K562 (cell line): ENCODE data around the gene SCG5. TPM values are rescaled to one million over a fixed set of nuclear protein-coding genes. Genes with fewer than 3 reads are reported as not detected.
A peak's percentile ranks its signal among the peaks of the same experiment; 100 is the strongest.

Experiments
- ATAC-seq: fragments of 200-7000 bp; cut with Tn5 transposase; 3 replicates; pipeline ENCODE4 v1.9.1; 2020; ENCODE audit warnings: moderate library complexity
- BruUV-seq: library from RNA; stranded (reverse); fragments of 400-500 nt; replicated peaks from 2 replicates; lab custom pipeline; 2021; lab: Mats Ljungman, UMichigan
- CTCF ChIA-PET: fragments of 300-600 bp; formaldehyde crosslinking; extraction: SDS; loops from one replicate; lab custom pipeline; 2021; ENCODE audit warnings: low intra/inter-chr PET ratio; lab: Yijun Ruan, JAX
- POLR2A ChIA-PET: fragments of 300-600, 350-650 bp; sonication (Branson Sonifier 250); formaldehyde crosslinking; extraction: SDS; loops from one replicate; lab custom pipeline; 2021; ENCODE audit warnings: antibody characterized with exemption, inconsistent platforms; lab: Yijun Ruan, JAX
- DNase-seq, 4 experiments: peaks; one replicate each; pipeline versions ENCODE4 v3.0.0 to v3.0.0-alpha.2; 2011 to 2018; ENCODE audit warnings: low spot score in 3 of 4, mixed read lengths in 3 of 4; ENCODE audit errors: extremely low read depth in 1 of 4
- FAIRE-seq: peaks from 2 replicates; lab custom pipeline; 2011; peaks lifted over from hg19 to GRCh38; lab: Jason Lieb, UNC
- H2AFZ ChIP-seq: 2 replicates; pipeline ENCODE4 v1.6.0; 2011; ENCODE audit warnings: low read depth, low read length, control low read depth, inconsistent platforms
- H3K27ac ChIP-seq: fragments of 200-600 bp; 3 replicates; pipeline ENCODE4 v1.8.0; 2011; ENCODE audit warnings: low read depth, mild to moderate bottlenecking, control low read depth, inconsistent platforms, low read length, moderate library complexity, mixed read lengths; ENCODE audit errors: extremely low read depth
- H3K27me3 ChIP-seq, 2 experiments: fragments of 300-600 bp in 1 of 2; 2 replicates in 1 of 2; 3 replicates in 1 of 2; pipeline versions ENCODE4 v1.6.0 to v1.8.0; 2011; ENCODE audit warnings: inconsistent platforms in 2 of 2, low read length in 2 of 2, mild to moderate bottlenecking in 1 of 2, mixed read lengths in 1 of 2, moderate library complexity in 1 of 2; ENCODE audit not compliant: control insufficient read depth in 2 of 2, insufficient read depth in 2 of 2
- H3K36me3 ChIP-seq: fragments of 300-600 bp; 3 replicates; pipeline ENCODE4 v1.8.0; 2011; ENCODE audit warnings: mild to moderate bottlenecking, low read length, inconsistent platforms; ENCODE audit not compliant: control insufficient read depth, insufficient read depth
- H3K4me1 ChIP-seq, 2 experiments: fragments of 200-600 bp in 1 of 2; replicated peaks in 1 of 2; 2 replicates in 1 of 2; 3 replicates in 1 of 2; pipeline versions ENCODE4 v1.5.1 to v1.8.0; 2011; ENCODE audit warnings: inconsistent platforms in 2 of 2, low read length in 2 of 2, mild to moderate bottlenecking in 1 of 2, mixed read lengths in 1 of 2, moderate library complexity in 1 of 2; ENCODE audit not compliant: control insufficient read depth in 2 of 2, insufficient read depth in 2 of 2
- H3K4me2 ChIP-seq: 2 replicates; pipeline ENCODE4 v1.6.1; 2011; ENCODE audit warnings: low read length, control low read depth, inconsistent platforms, mixed read lengths; ENCODE audit not compliant: insufficient read depth
- H3K4me3 ChIP-seq: fragments of 200-600 bp; sonication (generic), shearing (Covaris generic); 2 replicates; pipeline ENCODE4 v1.5.1; 2016; ENCODE audit warnings: control low read depth, inconsistent platforms
- H3K79me2 ChIP-seq: fragments of 200-600 bp; 3 replicates; pipeline ENCODE4 v1.8.0; 2011; ENCODE audit warnings: low read length, inconsistent platforms; ENCODE audit not compliant: control insufficient read depth, insufficient read depth
- H3K9ac ChIP-seq, 2 experiments: 2 replicates each; pipeline versions ENCODE4 v1.6.0 to v1.6.1; 2011; ENCODE audit warnings: low read depth in 2 of 2, low read length in 2 of 2, control low read depth in 1 of 2, inconsistent platforms in 1 of 2, mild to moderate bottlenecking in 1 of 2, mixed read lengths in 1 of 2; ENCODE audit not compliant: insufficient read depth in 1 of 2
- H3K9me1 ChIP-seq: one replicate; pipeline ENCODE4 v1.6.0; 2011; ENCODE audit warnings: inconsistent platforms, mild to moderate bottlenecking, low read length, moderate library complexity; ENCODE audit not compliant: control insufficient read depth, insufficient read depth
- H3K9me3 ChIP-seq: replicated peaks from 2 replicates; pipeline ENCODE4 v1.5.1; 2011; ENCODE audit warnings: low read depth, low read length, inconsistent platforms; ENCODE audit not compliant: control insufficient read depth, insufficient read depth
- H4K20me1 ChIP-seq: replicated peaks from 2 replicates; pipeline ENCODE4 v1.6.1; 2011; ENCODE audit warnings: low read length, inconsistent platforms, mixed read lengths; ENCODE audit not compliant: control insufficient read depth, insufficient read depth
- ARID2 ChIP-seq: fragments of 450-650 bp; IDR thresholded peaks from 2 replicates; pipeline ENCODE4 v1.6.1; 2017; ENCODE audit warnings: antibody characterized with exemption, mild to moderate bottlenecking
- FOXA3 ChIP-seq, 2 experiments: fragments of 450-650 bp in 1 of 2; sonication (generic) in 1 of 2; formaldehyde crosslinking; IDR thresholded peaks in 1 of 2; conservative IDR thresholded peaks in 1 of 2; 2 replicates each; pipeline versions ENCODE4 v1.4.0 to v1.8.0; 2020 to 2022; ENCODE audit warnings: mild to moderate bottlenecking in 2 of 2, missing genetic modification reagents in 1 of 2
- ZBTB7A ChIP-seq: IDR thresholded peaks from 2 replicates; pipeline ENCODE4 v1.6.1; 2011; ENCODE audit warnings: low read depth, mild to moderate bottlenecking, low read length, moderate library complexity, borderline replicate concordance; ENCODE audit not compliant: control insufficient read depth
- WGBS: fragments of 100-300 bp; shearing (Covaris generic); methylation state at CpG from one replicate; pipeline ENCODE4 v1.1.6; 2016; ENCODE audit warnings: low coverage, mixed read lengths; ENCODE audit not compliant: insufficient coverage; ENCODE audit errors: missing lambda C conversion rate; 5-methylcytosine and 5-hydroxymethylcytosine counted together
- in situ Hi-C: fragments of 300-500 bp; cut with MboI; formaldehyde crosslinking; loops from 4 replicates; pipeline ENCODE4 v1.15.0; 2018; ENCODE audit warnings: inconsistent platforms, mixed read lengths
- intact Hi-C: fragments of 100-400 bp; cut with micrococcal nuclease; formaldehyde crosslinking; loops from 2 replicates; pipeline ENCODE4 v1.14.2; 2022
- polyA plus RNA-seq, 8 experiments: library from polyadenylated mRNA; depleted of rRNA in 4 of 8; stranded (reverse) in 5 of 8; unstranded in 3 of 8; fragments of >200 nt; fragmentation: Nextera tagmentation in 2 of 8; fragmentation: Illumina TruSeq in 1 of 8; extraction: Ambion mirVana in 2 of 8; extraction: Trizol in 1 of 8; gene quantifications; 2 replicates each; pipeline versions ENCODE4 v1.2.1 to v1.2.3, GENCODE V29; 2011 to 2014; ENCODE audit warnings: inconsistent platforms in 1 of 8, missing spikeins in 1 of 8
- total RNA-seq, 7 experiments: library from RNA; depleted of rRNA in 6 of 7; stranded (reverse); fragments of >200 nt in 6 of 7; fragmentation: Illumina TruSeq in 2 of 7; extraction: Trizol in 2 of 7; gene quantifications; 2 replicates each; pipeline versions ENCODE4 v1.2.1 to v1.2.3, GENCODE V29; 2011 to 2021; ENCODE audit warnings: low replicate concordance in 1 of 7
- TF ChIP-seq, protein P1 (sequence below): sonication (generic); formaldehyde crosslinking; IDR thresholded peaks from 2 replicates; pipeline ENCODE4 v1.8.0; 2022; ENCODE audit warnings: mild to moderate bottlenecking, missing genetic modification reagents

The SCG5 gene
- total and polyA plus RNA-seq, 9 of the 15 experiments (the other 6 are each of a cell fraction or from before 2014, with no cell fraction given), result 0.06 to 0.76 (median 0.28) TPM; not detected in 2

DNA sequence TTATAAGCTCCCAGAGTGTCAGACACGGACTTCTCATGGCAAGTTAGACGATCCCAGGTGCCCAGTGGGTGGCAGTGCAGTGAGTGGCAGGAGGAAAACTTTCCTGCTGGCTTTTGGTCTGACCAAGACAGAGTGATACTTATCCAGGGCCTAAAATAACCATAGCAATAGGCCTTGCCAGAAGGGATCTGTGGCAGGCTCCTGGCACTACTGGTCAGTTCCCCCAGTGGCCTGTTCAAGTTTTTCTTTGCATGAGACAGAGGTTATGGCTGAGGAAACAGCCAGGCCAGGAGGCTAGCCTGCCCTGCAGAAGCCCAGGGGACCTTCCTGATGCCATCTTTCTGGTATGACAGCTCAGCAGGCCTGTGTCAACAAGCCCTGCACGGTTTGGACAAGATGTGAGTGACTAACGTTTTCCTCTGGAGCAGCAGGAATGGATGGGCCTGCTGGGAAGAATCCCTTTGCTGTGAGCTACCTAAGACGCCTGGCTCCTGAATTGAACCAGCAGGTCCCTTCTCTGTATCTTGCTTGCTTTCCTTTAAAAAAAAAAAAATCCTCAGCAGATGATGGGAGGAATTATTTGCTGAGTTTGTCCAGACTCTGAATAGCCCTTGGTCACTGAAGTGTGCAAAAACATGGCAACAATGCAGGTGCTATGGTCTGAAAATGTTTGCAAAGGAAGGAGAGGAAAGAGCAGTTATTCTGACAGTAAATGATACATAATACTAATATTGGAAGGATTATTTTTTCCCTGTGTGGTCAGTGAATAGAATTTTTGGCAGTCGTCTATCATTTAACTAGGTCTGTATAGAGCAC is 18.0 kb downstream of the SCG5 start:
- Histone ChIP-seq H3K27me3 (no peaks in the 10 kb centered on the region), H3K27ac (no peak overlapping the region), H3K79me2 (no peaks in the 10 kb centered on the region), H3K9me1 (no peaks in the 10 kb centered on the region), H3K9ac (no peak overlapping the region), H2AFZ (no peak overlapping the region), H3K4me1 (peaks cover 0 to 20% of the 10 kb centered on the region in 2 experiments; a peak in 3 of 5 replicates), H3K36me3 (no peaks in the 10 kb centered on the region), H3K4me3 (no peak overlapping the region), H3K4me2 (no peak overlapping the region), H4K20me1 (peaks cover 3% of the 10 kb centered on the region; the same call in 1 of the 2 replicates), H3K9me3 (no peaks in the 10 kb centered on the region)
- BruUV-seq, result no TSS peak
- intact Hi-C loops, result loop anchor here (5.0 to 10.0 kb wide), 2 partner anchors 175 to 473 kb away; no protein-coding TSS in a partner anchor
- FAIRE-seq, result no peak
- ChIA-PET POLR2A (interaction anchor here (0.9 to 1.0 kb wide), 2 partner anchors 10 to 149 kb away, joined by 3 read pairs; no protein-coding TSS in a partner anchor), CTCF (no interaction called here)
- ATAC-seq, result no peak; the same call in 2 of the 3 replicates
- DNase-seq, result no peak
- in situ Hi-C loops, result loop anchor here (5.0 to 10.0 kb wide), 2 partner anchors 333 to 475 kb away; no protein-coding TSS in a partner anchor
- WGBS, result 26% methylated on average over 6 of the region's 6 CpGs
- peak in 1 of 2 experiments; percentile 47; a peak in 1 of 4 replicates for TF ChIP-seq FOXA3 (CRISPR knock-in tag; conservative IDR thresholded peaks at IDR 0.05 in 1 of 2, IDR thresholded peaks at IDR 0.05 in 1 of 2)
- TF ChIP-seq ARID2, result no peak
- TF ChIP-seq ZBTB7A, result no peak
- TF ChIP-seq, protein P1, sequence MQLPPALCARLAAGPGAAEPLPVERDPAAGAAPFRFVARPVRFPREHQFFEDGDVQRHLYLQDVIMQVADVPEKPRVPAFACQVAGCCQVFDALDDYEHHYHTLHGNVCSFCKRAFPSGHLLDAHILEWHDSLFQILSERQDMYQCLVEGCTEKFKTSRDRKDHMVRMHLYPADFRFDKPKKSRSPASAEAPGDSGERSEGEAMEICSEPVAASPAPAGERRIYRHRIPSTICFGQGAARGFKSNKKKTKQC (CRISPR knock-in tag), result no peak
